B cell (primary cell): ENCODE data around the gene CLCN2.

Source experiments
- CTCF ChIP-seq: fragments of 200-600 bp; IDR thresholded peaks from one replicate; pipeline ENCODE4 v1.8.0; 2022; ENCODE audit warnings: antibody characterized with exemption, mild to moderate bottlenecking
- EZH2 ChIP-seq: IDR thresholded peaks from 2 replicates; pipeline ENCODE4 v1.6.1; 2012; ENCODE audit warnings: borderline replicate concordance, low read depth, mild to moderate bottlenecking, moderate library complexity, low read length; ENCODE audit not compliant: insufficient read depth, poor library complexity, severe bottlenecking

DNA sequence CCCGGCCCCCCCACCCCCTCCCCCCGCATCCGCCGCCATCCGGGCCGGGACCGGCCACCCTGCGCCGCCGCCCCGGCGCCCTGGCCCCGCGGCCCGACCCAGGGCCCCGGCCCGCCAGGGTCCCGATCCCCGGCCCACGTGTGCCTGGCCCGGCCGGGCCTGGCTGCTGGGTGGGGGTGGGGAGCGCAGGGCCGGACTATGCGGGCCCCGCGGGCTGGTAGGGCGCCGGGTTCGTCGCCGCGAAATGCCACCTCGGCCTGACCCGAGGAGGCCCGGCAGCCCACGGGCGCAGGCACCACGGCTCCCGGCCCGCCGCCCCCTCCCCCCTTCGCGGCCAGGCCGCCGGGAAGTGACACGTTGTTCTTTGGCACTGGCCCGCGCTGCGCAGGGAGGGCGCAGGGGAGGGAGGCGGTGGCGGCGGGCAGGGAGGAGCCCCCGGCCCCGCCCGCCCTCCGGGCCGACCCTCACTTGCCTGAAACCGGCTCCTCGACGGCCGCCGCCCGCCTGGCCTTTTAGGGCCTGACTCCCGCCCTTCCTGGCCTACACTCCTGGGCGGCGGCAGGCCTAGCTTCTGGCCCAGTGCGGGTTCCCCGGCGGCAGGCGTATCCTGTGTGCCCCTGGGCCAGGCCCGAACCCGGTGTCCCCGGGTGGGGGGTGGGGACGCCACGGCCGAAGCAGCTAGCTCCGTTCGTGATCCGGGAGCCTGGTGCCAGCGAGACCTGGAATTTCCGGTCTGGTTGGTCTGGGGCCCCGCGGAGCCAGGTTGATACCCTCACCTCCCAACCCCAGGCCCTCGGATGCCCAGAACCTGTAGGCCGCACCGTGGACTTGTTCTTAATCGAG is 46.5 kb downstream of the CLCN2 start:
- TF ChIP-seq CTCF: no peak
- no peak for TF ChIP-seq EZH2
